Daoy (cell line): ENCODE measurements around the gene TKFC. TPM values are rescaled to one million over a fixed set of nuclear protein-coding genes. Genes with fewer than 3 reads are reported as not detected.

Experiments used
- DNase-seq: peaks from one replicate; pipeline ENCODE4 v3.0.0-alpha.2; 2015; ENCODE audit warnings: low read depth
- total RNA-seq: library from RNA; depleted of rRNA; stranded (reverse); fragments of >200 nt; shearing (Covaris generic); gene quantifications from 2 replicates; pipeline ENCODE4 v1.2.3, GENCODE V29; 2014

Gene TKFC
- total RNA-seq, 1 experiment from 2014 or later = 28.0 TPM

- no peak for DNase-seq
Measured at GRCh38 chr11:61325649-61326414, 7.2 kb upstream of the TKFC start.

GRCh38 chr11:61327669-61328071 lies 5.4 kb upstream of the TKFC start:
- DNase-seq = no peak

DNA sequence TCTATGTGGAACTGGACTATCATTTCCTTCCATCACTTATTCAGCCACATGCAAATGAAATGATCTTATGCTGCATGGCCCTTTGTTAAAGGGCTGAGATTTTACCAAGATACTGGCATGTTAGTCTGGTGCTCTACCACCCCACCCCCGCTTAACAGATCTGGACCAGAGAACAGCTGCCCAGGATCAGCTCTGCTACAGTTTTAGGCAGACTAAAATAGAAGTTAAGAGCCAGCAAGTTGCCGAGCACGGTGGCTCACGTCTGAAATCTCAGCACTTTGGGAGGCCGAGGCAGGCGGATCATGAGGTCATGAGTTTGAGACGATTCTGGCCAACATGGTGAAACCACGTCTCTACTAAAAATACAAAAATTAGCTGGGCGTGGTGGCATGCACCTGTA lies 4.7 kb upstream of the TKFC start:
- DNase-seq = no peak

- DNase-seq = no peak
Measured at GRCh38 chr11:61329871-61330270, 3.2 kb upstream of the TKFC start.

GRCh38 chr11:61331651-61332050 lies 1.4 kb upstream of the TKFC start:
- no peak for DNase-seq

DNA sequence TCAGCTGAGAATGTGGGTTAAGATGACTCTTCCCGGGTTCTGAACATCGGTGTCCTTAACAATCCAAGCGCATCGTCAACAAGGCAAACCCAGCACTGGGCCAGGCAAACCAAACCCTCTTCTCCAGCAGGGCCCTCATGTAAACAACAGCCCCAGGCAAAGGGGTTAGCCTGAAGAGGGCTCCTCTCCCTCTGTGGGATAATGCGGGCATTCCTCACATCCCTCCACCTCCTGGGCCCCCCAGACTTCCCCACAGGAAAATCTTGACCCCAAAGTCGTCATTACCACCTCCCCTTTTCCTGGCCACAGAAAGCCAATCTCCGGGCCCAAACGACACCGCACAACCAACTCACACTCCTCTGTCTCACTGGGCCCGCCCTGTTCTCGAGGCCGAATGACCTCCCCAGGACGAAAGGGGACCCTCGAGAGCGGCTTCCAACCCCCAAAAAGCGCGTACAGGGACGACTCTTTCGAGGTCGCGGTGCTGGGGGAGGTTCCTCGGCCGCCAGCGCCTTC lies 689 bp upstream of the TKFC start:
- DNase-seq = no peak

GRCh38 chr11:61333550-61334433 lies 764 bp downstream of the TKFC start:
- DNase-seq = no peak

GRCh38 chr11:61334434-61335354 lies 1.7 kb downstream of the TKFC start:
- DNase-seq = peak; percentile 64

- no peak for DNase-seq
Measured at GRCh38 chr11:61335355-61335710, 2.3 kb downstream of the TKFC start.

DNA sequence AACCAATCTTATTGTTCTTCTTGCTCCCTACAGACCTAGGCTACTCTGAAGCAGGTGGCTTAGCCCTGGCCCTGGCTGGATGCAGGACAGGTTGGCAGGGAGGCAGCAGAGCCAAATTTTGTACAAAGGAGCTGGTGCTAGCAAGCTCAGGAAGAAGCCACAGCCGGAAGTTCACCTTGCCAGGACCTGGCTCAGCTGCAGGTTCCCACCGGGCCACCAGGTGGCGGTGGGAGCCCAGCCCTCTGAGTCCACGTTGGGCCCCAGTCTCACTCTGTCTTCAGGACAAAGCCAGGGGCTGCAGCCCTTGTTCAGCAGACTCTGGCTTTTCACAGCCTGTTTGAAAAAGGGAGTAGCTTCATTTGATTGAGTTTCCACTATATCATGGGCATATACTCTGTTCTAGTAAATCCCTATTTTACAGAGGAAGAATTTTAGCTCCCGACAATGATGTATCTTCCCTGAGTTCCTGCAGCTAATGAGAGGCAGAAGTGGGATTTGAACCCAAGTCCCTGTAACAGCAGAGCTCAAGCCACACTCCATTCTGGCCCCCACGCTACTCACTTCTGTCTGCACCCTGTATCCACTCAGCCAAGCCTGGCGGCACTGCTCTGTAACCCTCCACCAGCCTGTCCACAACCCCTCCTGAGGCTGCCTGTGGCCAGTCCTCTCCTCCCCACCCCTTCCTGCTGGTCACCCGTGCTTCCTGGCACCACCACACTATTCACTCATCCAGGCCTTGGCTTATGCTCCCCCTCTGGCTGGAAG lies 3.3 kb downstream of the TKFC start:
- peak; percentile 85 for DNase-seq

- DNase-seq = no peak
Measured at GRCh38 chr11:61337706-61338470, 4.9 kb downstream of the TKFC start.

GRCh38 chr11:61338783-61339489 lies 5.9 kb downstream of the TKFC start:
- DNase-seq = no peak

DNA sequence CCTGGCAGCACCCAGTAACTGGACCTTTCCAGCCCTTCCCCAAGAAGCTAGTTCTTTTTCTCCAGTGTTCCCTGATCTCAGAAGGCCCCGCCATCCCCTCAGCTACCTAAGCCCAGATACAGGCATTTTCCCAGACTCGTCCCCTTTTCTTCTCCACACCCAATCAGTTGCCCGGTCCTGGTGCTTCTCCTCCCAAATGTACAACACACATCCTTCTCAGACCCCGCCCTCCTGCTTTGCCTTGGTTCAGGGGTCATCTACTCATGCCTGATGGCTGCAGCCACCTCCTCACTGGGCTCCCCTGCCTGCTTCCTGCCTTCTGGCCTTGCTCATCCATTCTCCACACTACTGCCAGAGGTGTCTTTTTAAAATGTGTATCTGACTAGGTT lies 6.5 kb downstream of the TKFC start:
- no peak for DNase-seq

DNA sequence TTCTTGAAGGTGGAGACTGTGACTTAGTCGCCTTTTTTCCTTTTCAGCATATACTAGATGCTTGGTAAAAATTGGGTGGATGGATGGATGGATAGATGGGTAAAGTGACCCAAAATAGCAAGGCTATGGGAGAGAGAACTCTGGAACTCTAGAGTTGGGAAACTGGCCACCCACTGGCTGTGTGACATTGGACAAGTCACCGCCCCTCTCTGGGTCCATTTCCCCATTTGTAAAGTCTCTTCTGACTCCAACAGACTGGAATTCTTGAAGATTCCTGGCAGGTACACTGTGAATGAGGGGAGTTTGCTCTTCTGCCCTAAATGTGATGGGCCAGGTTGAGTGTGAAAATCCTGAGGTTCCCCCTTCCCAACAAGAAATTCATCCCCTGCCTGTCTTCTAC lies 8.0 kb downstream of the TKFC start:
- DNase-seq = no peak

DNA sequence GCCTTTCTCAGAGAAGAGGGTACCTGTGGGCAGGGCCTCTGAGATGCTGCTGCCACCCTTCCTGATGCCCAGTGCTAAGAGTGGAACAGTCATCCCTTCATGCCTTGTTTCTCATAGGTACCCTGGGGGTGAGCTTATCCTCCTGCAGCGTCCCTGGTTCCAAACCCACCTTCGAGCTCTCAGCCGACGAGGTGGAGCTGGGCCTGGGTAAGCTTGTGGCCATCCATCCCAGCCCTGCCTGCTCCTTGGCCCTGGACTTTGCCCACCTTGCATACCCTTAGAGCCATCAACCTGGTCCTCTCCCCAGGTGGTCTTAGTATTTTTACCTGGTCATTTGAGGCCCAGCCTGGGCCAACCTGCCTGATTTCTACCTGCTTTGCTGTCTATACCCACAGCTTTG lies 8.7 kb downstream of the TKFC start:
- DNase-seq = no peak

- DNase-seq = no peak
Measured at GRCh38 chr11:61342207-61342803, 9.3 kb downstream of the TKFC start.

- DNase-seq = no peak
Measured at GRCh38 chr11:61343792-61344745, 11.0 kb downstream of the TKFC start.

DNA sequence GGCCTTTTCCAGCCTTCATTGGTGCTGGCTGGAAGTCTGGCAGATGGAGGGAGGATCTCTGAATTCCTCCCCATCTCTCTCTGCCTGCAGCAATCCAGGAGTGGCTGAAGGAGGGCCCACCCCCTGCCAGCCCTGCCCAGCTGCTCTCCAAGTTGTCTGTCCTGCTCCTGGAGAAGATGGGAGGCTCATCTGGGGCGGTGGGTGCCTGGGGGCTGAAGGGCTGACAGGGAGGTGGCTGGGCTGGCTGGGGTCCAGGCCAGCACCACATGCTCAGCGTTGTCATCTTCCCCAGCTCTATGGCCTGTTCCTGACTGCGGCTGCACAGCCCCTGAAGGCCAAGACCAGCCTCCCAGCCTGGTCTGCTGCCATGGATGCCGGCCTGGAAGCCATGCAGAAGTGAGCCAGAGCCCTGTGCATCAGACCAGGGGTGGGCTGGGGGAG lies 12.2 kb downstream of the TKFC start:
- DNase-seq = no peak
